SJCRH30 (cell line): ENCODE results near the gene ZFYVE27. TPM values are rescaled to one million over a fixed set of nuclear protein-coding genes. Genes with fewer than 3 reads are reported as not detected.
A peak's percentile ranks its signal among the peaks of the same experiment; 100 is the strongest.

ENCODE experiments used
- DNase-seq, 2 experiments: peaks; one replicate each; pipeline ENCODE4 v3.0.0-alpha.2; 2015 to 2020
- H3K27ac ChIP-seq: fragments of 250-450 bp; sonication (Bioruptor Pico); 2 replicates; pipeline ENCODE4 v1.5.1; 2020; ENCODE audit warnings: mild to moderate bottlenecking, moderate library complexity
- H3K27me3 ChIP-seq: fragments of 250-450 bp; sonication (Bioruptor Pico); 2 replicates; pipeline ENCODE4 v1.5.1; 2020; ENCODE audit warnings: mild to moderate bottlenecking, moderate library complexity
- H3K36me3 ChIP-seq: fragments of 250-450 bp; sonication (Bioruptor Pico); 2 replicates; pipeline ENCODE4 v1.5.1; 2020; ENCODE audit warnings: mild to moderate bottlenecking, moderate library complexity
- H3K4me1 ChIP-seq: fragments of 250-450 bp; sonication (Bioruptor Pico); 2 replicates; pipeline ENCODE4 v1.5.1; 2020; ENCODE audit warnings: mild to moderate bottlenecking, moderate library complexity
- H3K4me3 ChIP-seq: fragments of 250-450 bp; sonication (Bioruptor Pico); 2 replicates; pipeline ENCODE4 v1.5.1; 2020; ENCODE audit warnings: mild to moderate bottlenecking, moderate library complexity
- H3K9me3 ChIP-seq: fragments of 250-450 bp; sonication (Bioruptor Pico); replicated peaks from 2 replicates; pipeline ENCODE4 v1.5.1; 2020; ENCODE audit warnings: mild to moderate bottlenecking, moderate library complexity
- total RNA-seq: library from RNA; depleted of rRNA; stranded (reverse); fragments of >200 nt; shearing (Covaris generic); gene quantifications from 2 replicates; pipeline ENCODE4 v1.2.3, GENCODE V29; 2014

ZFYVE27 gene
- total RNA-seq, 1 experiment from 2014 or later = 27.1 TPM

- H3K4me1 ChIP-seq = no peaks in the 10 kb centered on the region
- no peaks in the 10 kb centered on the region for H3K36me3 ChIP-seq
- H3K9me3 ChIP-seq = peaks cover 4% of the 10 kb centered on the region; the same call in 1 of the 2 replicates
- no peak overlapping the region for H3K27ac ChIP-seq
- no peak overlapping the region for H3K4me3 ChIP-seq
- H3K27me3 ChIP-seq = no peaks in the 10 kb centered on the region
- DNase-seq = peak; percentile 69 to 84
Observed at GRCh38 chr10:97708976-97709946, 27.7 kb upstream of the ZFYVE27 start.

GRCh38 chr10:97711640-97712572 lies 25.0 kb upstream of the ZFYVE27 start:
- H3K27me3 ChIP-seq = no peaks in the 10 kb centered on the region
- no peak overlapping the region for H3K4me3 ChIP-seq
- no peaks in the 10 kb centered on the region for H3K36me3 ChIP-seq
- peaks cover 3% of the 10 kb centered on the region; the same call in 1 of the 2 replicates for H3K4me1 ChIP-seq
- DNase-seq = no peak
- no peaks in the 10 kb centered on the region for H3K9me3 ChIP-seq
- no peak overlapping the region for H3K27ac ChIP-seq

- DNase-seq = peak; percentile 88 to 91
Observed at GRCh38 chr10:97713339-97713825, 23.5 kb upstream of the ZFYVE27 start, which contains the start of gene MARVELD1. Gene MARVELD1, plus strand, starts transcription at chr10:97713730. Its CDS starts 147 bp downstream, at chr10:97713877.

GRCh38 chr10:97713826-97714400 lies 23.0 kb upstream of the ZFYVE27 start:
- peak; percentile 71 to 73 for DNase-seq
- Histone ChIP-seq H3K27ac (peak overlapping the region; percentile 76), H3K4me1 (peaks cover 22% of the 10 kb centered on the region), H3K4me3 (peak overlapping the region; percentile 70), H3K27me3 (no peaks in the 10 kb centered on the region), H3K36me3 (no peaks in the 10 kb centered on the region; the same call in 1 of the 2 replicates), H3K9me3 (no peaks in the 10 kb centered on the region)

More at GRCh38 chr10:97713339-97713825, 23.5 kb upstream of the ZFYVE27 start, which contains the start of gene MARVELD1:
- H3K36me3 ChIP-seq = no peaks in the 10 kb centered on the region; the same call in 1 of the 2 replicates
- peaks cover 17% of the 10 kb centered on the region for H3K4me1 ChIP-seq
- H3K9me3 ChIP-seq = no peaks in the 10 kb centered on the region
- H3K4me3 ChIP-seq = peak within 1 kb of the TSS; percentile 70
- H3K27me3 ChIP-seq = no peaks in the 10 kb centered on the region
- H3K27ac ChIP-seq = peak within 1 kb of the TSS; percentile 76

- H3K27ac ChIP-seq = peak overlapping the region; percentile 76
- peak; percentile 82 to 85 for DNase-seq
- no peaks in the 10 kb centered on the region; the same call in 1 of the 2 replicates for H3K36me3 ChIP-seq
- H3K9me3 ChIP-seq = no peaks in the 10 kb centered on the region
- peaks cover 30% of the 10 kb centered on the region for H3K4me1 ChIP-seq
- peak overlapping the region; percentile 70 for H3K4me3 ChIP-seq
- H3K27me3 ChIP-seq = no peaks in the 10 kb centered on the region
Observed at GRCh38 chr10:97714401-97715258, 22.3 kb upstream of the ZFYVE27 start.

GRCh38 chr10:97715259-97715874 lies 21.6 kb upstream of the ZFYVE27 start:
- H3K27me3 ChIP-seq = no peaks in the 10 kb centered on the region
- H3K9me3 ChIP-seq = no peaks in the 10 kb centered on the region
- peaks cover 34% of the 10 kb centered on the region for H3K4me1 ChIP-seq
- H3K36me3 ChIP-seq = no peaks in the 10 kb centered on the region; the same call in 1 of the 2 replicates
- DNase-seq = no peak
- H3K27ac ChIP-seq = peak overlapping the region; percentile 76; the same call in 1 of the 2 replicates
- H3K4me3 ChIP-seq = peak overlapping the region; percentile 70

GRCh38 chr10:97717627-97718026 lies 19.3 kb upstream of the ZFYVE27 start:
- H3K36me3 ChIP-seq = no peaks in the 10 kb centered on the region; the same call in 1 of the 2 replicates
- peaks cover 34% of the 10 kb centered on the region for H3K4me1 ChIP-seq
- no peak for DNase-seq
- H3K9me3 ChIP-seq = no peaks in the 10 kb centered on the region
- H3K27ac ChIP-seq = peak overlapping the region; percentile 82
- no peak overlapping the region for H3K4me3 ChIP-seq
- H3K27me3 ChIP-seq = no peaks in the 10 kb centered on the region

- Histone ChIP-seq H3K9me3 (no peaks in the 10 kb centered on the region), H3K27me3 (no peaks in the 10 kb centered on the region), H3K4me3 (no peak overlapping the region), H3K36me3 (no peaks in the 10 kb centered on the region; the same call in 1 of the 2 replicates), H3K27ac (peak overlapping the region; percentile 82), H3K4me1 (peaks cover 34% of the 10 kb centered on the region)
- peak; percentile 71 to 87 for DNase-seq
Observed at GRCh38 chr10:97718178-97718577, 18.8 kb upstream of the ZFYVE27 start.

GRCh38 chr10:97718659-97719142 lies 18.2 kb upstream of the ZFYVE27 start:
- Histone ChIP-seq H3K4me1 (peaks cover 34% of the 10 kb centered on the region), H3K27ac (peak overlapping the region; percentile 82)

GRCh38 chr10:97719602-97720001 lies 17.3 kb upstream of the ZFYVE27 start:
- DNase-seq = peak; percentile 20 to 72
- no peaks in the 10 kb centered on the region for H3K27me3 ChIP-seq
- peaks cover 34% of the 10 kb centered on the region for H3K4me1 ChIP-seq
- H3K27ac ChIP-seq = peak overlapping the region; percentile 82; the same call in 1 of the 2 replicates
- H3K9me3 ChIP-seq = no peaks in the 10 kb centered on the region
- no peak overlapping the region for H3K4me3 ChIP-seq
- H3K36me3 ChIP-seq = no peaks in the 10 kb centered on the region; the same call in 1 of the 2 replicates

More at GRCh38 chr10:97718659-97719142, 18.2 kb upstream of the ZFYVE27 start:
- no peaks in the 10 kb centered on the region for H3K9me3 ChIP-seq
- DNase-seq = peak; percentile 86 to 89
- H3K36me3 ChIP-seq = no peaks in the 10 kb centered on the region; the same call in 1 of the 2 replicates
- H3K4me3 ChIP-seq = no peak overlapping the region
- no peaks in the 10 kb centered on the region for H3K27me3 ChIP-seq

GRCh38 chr10:97721871-97722780 lies 14.8 kb upstream of the ZFYVE27 start:
- no peaks in the 10 kb centered on the region; the same call in 1 of the 2 replicates for H3K36me3 ChIP-seq
- DNase-seq = no peak
- peaks cover 30% of the 10 kb centered on the region for H3K4me1 ChIP-seq
- H3K4me3 ChIP-seq = no peak overlapping the region
- H3K9me3 ChIP-seq = no peaks in the 10 kb centered on the region
- no peaks in the 10 kb centered on the region for H3K27me3 ChIP-seq
- H3K27ac ChIP-seq = no peak overlapping the region

- Histone ChIP-seq H3K27ac (no peak overlapping the region), H3K36me3 (no peaks in the 10 kb centered on the region), H3K27me3 (no peaks in the 10 kb centered on the region), H3K9me3 (no peaks in the 10 kb centered on the region), H3K4me1 (peaks cover 21% of the 10 kb centered on the region), H3K4me3 (no peak overlapping the region)
- DNase-seq = no peak
Observed at GRCh38 chr10:97723001-97723400, 13.9 kb upstream of the ZFYVE27 start.
